Erythroblast (primary cell): ENCODE results near the gene CNTNAP1.

Experiments
- GATA1 ChIP-seq: IDR thresholded peaks from 2 replicates; pipeline ENCODE4 v1.6.1; 2011; ENCODE audit warnings: low read depth, mild to moderate bottlenecking, control low read depth, low read length, moderate library complexity
- POLR2A ChIP-seq: IDR thresholded peaks from 2 replicates; pipeline ENCODE4 v1.6.1; 2011; ENCODE audit warnings: mild to moderate bottlenecking, low read length

- no peak for TF ChIP-seq POLR2A
- no peak for TF ChIP-seq GATA1
These were observed 4.3 kb downstream of the CNTNAP1 start for GRCh38 chr17:42686520-42687128.
